PFSK-1 (cell line): ENCODE data around the gene ADGRL3.

ENCODE experiments used
- FOXP2 ChIP-seq: optimal IDR thresholded peaks from 2 replicates; pipeline ENCODE3; 2011; ENCODE audit warnings: borderline replicate concordance, control low read depth, inconsistent platforms; ENCODE audit not compliant: insufficient read depth; ENCODE audit errors: extremely low read length, extremely low read depth
- POLR2AphosphoS5 ChIP-seq: IDR thresholded peaks from 2 replicates; pipeline ENCODE4 v1.6.1; 2012; ENCODE audit warnings: low read depth, mild to moderate bottlenecking, control low read depth, low read length, moderate library complexity
- SIN3A ChIP-seq: IDR thresholded peaks from 2 replicates; pipeline ENCODE4 v1.6.1; 2012; ENCODE audit warnings: mild to moderate bottlenecking, low read length, moderate library complexity, borderline replicate concordance; ENCODE audit not compliant: insufficient read depth
- TAF1 ChIP-seq: IDR thresholded peaks from 2 replicates; pipeline ENCODE4 v1.6.1; 2012; ENCODE audit warnings: low read length, control low read depth, borderline replicate concordance; ENCODE audit not compliant: insufficient read depth
- TF ChIP-seq, protein P1 (sequence below), 2 experiments: IDR thresholded peaks; 2 replicates each; pipeline versions ENCODE4 v1.6.1 to v1.8.0; 2011 to 2012; ENCODE audit warnings: low read depth in 2 of 2, low read length in 2 of 2, control low read depth in 1 of 2, inconsistent platforms in 1 of 2, mild to moderate bottlenecking in 1 of 2, moderate library complexity in 1 of 2; ENCODE audit not compliant: insufficient read depth in 1 of 2

The ADGRL3 gene

GRCh38 chr4:61828960-61829359 lies 628.8 kb downstream of the ADGRL3 start:
- TF ChIP-seq TAF1: no peak
- TF ChIP-seq FOXP2: no peak
- TF ChIP-seq SIN3A: no peak
- TF ChIP-seq POLR2AphosphoS5: no peak
- TF ChIP-seq, protein P1, sequence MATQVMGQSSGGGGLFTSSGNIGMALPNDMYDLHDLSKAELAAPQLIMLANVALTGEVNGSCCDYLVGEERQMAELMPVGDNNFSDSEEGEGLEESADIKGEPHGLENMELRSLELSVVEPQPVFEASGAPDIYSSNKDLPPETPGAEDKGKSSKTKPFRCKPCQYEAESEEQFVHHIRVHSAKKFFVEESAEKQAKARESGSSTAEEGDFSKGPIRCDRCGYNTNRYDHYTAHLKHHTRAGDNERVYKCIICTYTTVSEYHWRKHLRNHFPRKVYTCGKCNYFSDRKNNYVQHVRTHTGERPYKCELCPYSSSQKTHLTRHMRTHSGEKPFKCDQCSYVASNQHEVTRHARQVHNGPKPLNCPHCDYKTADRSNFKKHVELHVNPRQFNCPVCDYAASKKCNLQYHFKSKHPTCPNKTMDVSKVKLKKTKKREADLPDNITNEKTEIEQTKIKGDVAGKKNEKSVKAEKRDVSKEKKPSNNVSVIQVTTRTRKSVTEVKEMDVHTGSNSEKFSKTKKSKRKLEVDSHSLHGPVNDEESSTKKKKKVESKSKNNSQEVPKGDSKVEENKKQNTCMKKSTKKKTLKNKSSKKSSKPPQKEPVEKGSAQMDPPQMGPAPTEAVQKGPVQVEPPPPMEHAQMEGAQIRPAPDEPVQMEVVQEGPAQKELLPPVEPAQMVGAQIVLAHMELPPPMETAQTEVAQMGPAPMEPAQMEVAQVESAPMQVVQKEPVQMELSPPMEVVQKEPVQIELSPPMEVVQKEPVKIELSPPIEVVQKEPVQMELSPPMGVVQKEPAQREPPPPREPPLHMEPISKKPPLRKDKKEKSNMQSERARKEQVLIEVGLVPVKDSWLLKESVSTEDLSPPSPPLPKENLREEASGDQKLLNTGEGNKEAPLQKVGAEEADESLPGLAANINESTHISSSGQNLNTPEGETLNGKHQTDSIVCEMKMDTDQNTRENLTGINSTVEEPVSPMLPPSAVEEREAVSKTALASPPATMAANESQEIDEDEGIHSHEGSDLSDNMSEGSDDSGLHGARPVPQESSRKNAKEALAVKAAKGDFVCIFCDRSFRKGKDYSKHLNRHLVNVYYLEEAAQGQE (IDR thresholded peaks at IDR 0.05; ENCODE audit: insufficient read depth in 1 of 2, low read depth in 2 of 2, low read length in 2 of 2): no peak

DNA sequence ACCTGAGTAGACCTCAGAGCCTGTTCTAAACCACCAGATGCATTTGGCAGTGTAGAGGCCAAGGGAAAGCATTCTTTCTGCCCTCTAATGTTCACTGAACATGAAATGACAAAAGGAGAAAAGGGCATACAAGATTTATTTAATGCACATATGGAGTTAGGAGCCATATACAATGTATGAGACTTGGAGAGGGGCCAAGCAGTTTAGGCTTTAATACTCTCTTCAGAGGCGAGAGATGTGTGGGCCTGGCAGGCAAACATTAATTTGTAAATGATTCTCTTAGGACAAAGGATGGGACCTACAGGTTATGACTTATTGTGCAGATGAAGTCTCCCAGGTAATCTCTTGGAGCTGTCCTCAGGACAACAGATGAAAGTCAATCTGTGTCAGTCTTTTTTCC lies 631.9 kb downstream of the ADGRL3 start:
- TF ChIP-seq TAF1 (no peak), FOXP2 (no peak)

DNA sequence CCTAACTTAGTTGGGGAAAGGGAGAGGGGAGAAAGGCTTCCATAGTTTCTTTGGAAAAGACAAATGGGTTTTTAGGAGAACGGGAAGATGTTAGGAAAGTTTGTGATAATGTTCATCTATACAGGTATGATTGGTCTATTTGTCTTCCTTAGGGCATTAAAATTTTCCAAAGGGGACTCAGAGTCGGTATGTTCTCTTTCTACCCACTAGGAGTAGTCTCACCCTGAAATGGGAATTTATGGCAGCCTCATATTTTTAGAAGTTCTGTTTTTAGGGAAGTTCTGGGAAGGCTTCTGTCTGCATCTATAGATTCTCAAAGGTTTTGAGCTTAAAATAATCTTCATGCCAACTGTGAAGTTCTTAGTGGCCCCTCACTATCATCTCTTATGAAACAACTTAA lies 637.3 kb downstream of the ADGRL3 start:
- TF ChIP-seq POLR2AphosphoS5 (no peak), SIN3A (no peak), FOXP2 (no peak)
- TF ChIP-seq, protein P1 (IDR thresholded peaks at IDR 0.05; ENCODE audit: insufficient read depth in 1 of 2, low read depth in 2 of 2, low read length in 2 of 2): no peak

- TF ChIP-seq FOXP2 (no peak), POLR2AphosphoS5 (no peak), TAF1 (no peak), SIN3A (no peak)
- TF ChIP-seq, protein P1 (IDR thresholded peaks at IDR 0.05; ENCODE audit: insufficient read depth in 1 of 2, low read depth in 2 of 2, low read length in 2 of 2): no peak
Observed at GRCh38 chr4:61838072-61838471, 637.9 kb downstream of the ADGRL3 start.

GRCh38 chr4:61841714-61842113 lies 641.6 kb downstream of the ADGRL3 start:
- TF ChIP-seq FOXP2: no peak
- TF ChIP-seq, protein P1 (IDR thresholded peaks at IDR 0.05; ENCODE audit: insufficient read depth in 1 of 2, low read depth in 2 of 2, low read length in 2 of 2): no peak
- TF ChIP-seq TAF1: no peak
- no peak for TF ChIP-seq POLR2AphosphoS5
- TF ChIP-seq SIN3A: no peak
